HG02840 (cell line): ENCODE results near the gene PHYKPL.
"Not testable (repeated sequence)": the region's sequence is repeated elsewhere in the genome, so short reads cannot be mapped to it uniquely, and the experiment has no call there.

Experiments
- ATAC-seq: cut with Tn5 transposase; IDR thresholded peaks from one replicate; pipeline ENCODE4 v1.9.1; 2021; ENCODE audit warnings: mild to moderate bottlenecking, moderate library complexity, moderate number of reproducible peaks; ENCODE audit not compliant: unreplicated experiment, low FRiP score

Gene PHYKPL

DNA sequence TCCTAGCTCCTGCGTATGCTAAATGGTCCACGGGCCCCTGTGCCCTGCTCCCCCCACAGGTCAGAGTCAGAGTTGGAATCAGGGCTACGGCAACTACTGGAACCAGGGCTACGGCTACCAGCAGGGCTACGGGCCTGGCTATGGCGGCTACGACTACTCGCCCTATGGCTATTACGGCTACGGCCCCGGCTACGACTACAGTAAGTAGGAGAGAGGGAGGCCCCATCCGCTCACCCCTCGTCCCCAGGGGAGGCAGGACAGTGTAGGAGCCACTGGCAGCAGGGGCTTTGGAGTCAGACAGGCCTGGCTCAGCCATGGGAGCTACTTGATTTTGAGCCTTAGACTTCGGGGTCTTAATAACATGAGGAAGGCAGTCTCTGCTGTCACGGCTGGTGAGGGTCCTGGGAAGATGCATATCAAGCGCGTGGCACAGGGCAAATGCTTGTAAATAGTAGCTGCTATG, 22.5 kb downstream of the PHYKPL start:
- no peak for ATAC-seq

DNA sequence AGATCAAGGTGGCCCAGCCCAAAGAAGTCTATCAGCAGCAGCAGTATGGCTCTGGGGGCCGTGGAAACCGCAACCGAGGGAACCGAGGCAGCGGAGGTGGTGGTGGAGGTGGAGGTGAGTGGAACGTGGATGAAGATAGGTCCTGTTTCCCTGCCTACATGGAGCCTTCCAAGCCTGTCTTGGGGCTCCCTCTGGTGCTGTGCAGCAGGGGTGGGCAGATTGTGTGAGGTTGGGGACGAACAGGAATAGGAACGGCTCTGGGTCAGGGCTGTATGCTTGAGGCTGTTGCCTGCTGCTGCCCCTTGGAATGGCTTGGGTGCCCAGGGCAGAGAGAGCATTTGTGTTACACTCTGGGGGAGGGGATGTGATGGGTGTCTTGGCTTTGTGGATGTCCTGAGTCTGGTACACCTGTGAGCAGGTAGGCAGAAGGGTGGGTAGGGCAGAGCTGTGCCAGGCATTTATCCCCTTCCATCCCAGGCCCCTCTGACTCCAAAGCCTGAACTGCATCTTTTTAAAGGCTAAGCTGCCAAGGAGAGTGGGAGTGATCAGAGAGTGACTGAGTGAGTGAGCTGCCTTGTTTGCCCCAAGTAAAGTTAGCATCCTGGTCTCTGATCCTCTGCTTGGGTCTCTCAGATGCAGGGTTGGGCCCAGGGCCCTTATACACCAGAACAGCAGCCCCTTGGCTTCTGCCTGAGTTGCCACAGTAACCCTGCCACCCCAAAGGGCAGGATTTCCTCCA, 23.1 kb downstream of the PHYKPL start:
- no peak for ATAC-seq

DNA sequence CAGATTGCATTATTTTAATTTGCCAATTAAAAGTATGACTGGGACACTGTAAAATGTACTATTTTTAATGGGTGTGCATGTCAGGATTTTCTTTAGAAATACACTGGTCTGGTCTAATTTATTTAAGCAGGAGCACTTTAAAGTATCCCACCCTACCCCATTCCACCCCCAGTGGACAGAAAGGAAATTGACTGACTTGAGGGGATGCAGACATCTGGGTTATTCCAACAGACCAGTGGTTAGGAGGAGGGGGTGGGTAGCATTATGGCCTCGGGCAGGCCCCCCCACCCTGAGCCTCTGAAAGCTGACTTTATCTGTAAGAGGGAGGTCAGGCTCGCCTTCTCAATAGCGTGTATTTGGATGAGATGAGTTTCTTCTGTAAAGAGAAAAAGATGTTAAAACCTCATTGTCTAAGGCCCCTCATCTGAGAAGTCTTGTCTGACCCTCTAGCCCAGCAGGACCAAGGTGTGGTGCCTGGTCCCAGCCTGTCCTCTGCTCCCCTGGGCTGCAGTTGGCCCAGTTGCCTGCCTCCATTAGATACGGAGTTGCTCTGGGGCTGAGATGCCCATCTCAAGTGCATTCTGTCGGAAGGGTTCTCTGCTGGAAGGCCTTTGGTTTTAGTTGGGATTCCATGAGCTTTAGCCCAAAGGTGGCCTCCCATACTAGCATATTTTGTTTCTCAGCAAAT, 23.9 kb downstream of the PHYKPL start:
- no peak for ATAC-seq

DNA sequence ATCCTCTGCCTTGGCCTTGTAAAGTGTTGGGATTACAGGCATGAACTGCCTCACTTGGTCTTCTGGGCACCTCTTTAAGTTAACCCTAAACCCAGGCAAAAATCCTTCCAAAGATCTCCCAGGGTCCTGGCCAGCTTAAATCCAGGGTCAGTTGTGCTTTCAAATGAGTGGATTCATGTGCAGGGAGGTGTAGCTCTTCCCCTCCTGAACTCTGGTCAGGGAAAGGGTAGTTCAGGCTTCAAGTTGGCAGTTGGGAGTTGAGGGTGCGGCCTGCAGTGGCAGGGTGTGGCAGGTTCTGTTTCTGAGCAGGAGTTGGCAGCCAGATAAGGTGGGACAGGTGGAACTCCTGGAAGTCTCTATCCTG, 24.7 kb downstream of the PHYKPL start:
- no peak for ATAC-seq

DNA sequence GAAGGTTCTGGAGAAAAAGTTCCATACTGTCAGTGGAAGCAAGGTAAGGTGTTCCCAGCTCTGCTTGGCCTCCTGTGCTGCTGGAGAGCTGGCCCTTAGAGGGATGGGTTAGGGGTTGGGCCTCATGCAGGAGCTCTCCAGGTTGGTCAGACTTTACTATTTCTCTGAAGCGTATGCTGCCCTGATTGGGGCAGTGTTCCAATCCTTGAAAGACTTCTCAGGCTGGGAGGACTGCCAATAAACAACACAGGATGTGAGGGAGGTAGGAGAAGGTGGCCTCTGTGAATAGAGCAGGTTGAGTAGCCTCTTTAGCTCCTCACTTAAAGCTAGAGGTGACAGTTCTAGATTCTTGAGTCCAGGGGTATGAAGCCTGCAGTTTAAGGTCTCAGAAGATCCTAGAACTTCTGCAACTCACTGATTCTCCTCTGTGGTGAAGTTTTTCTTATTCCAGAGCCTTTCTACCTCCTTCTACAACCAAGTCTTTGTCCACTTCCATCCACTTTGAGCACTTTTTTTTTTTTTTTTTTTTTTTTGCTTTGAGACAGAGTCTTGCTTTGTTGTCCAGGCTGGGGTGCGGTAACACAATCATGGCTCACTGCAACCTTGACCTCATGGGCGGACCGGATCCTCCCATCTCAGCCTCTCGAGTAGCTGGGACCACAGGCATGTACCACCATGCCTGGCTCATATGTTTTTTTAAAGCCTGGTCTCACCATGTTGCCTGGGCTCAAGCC, 25.3 kb downstream of the PHYKPL start:
- ATAC-seq, result no peak

DNA sequence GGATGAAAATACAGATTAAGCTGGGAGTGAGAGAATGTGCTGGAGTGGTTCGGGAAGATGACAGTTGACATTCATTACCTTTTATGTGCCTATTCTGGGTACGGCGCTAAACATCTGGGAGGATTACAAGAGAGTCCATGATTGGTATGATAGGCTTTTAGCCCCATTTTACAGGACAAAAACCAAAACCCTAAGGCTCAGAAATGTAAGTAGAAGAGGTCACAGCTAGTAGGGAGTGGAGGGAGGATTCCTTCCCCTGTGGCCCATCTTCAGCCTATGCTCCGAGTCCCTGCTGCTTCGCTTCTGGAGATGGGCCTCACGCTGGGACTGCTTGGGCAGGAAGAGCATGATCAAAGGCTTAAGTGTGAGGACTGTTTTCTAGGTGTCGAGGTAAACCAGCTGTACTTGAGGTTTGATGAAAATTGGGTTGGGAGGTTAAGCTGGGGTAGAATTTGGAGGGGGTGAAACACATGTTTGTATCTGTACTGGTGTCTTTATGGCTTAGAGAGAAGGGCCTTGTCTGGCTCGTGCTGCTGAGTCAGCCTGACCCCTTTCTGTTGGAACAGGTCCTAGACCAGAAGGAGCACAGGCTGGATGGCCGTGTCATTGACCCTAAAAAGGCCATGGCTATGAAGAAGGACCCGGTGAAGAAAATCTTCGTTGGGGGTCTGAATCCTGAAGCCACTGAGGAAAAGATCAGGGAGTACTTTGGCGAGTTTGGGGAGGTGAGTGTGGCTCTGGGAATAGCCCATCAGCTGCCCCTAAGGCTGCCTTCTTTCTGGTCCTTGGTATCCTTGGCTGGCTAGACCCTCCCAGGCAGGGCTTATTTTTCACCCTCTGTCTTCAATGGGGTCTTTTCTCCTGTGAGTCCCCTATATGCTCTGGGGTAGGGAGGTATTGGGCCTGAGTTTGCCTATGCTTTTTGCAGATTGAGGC, 26.2 kb downstream of the PHYKPL start:
- no peak for ATAC-seq

DNA sequence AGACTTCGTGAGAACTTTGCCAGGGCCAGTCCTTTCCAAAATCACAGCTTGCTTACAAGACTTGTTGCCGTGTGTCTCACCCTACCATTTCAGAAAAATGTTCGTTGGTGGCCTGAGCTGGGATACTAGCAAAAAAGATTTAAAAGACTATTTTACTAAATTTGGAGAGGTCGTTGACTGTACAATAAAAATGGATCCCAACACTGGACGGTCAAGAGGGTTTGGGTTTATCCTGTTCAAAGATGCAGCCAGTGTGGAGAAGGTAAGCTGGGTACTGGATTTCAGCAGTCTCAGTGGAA, 26.9 kb downstream of the PHYKPL start:
- ATAC-seq, result no peak

DNA sequence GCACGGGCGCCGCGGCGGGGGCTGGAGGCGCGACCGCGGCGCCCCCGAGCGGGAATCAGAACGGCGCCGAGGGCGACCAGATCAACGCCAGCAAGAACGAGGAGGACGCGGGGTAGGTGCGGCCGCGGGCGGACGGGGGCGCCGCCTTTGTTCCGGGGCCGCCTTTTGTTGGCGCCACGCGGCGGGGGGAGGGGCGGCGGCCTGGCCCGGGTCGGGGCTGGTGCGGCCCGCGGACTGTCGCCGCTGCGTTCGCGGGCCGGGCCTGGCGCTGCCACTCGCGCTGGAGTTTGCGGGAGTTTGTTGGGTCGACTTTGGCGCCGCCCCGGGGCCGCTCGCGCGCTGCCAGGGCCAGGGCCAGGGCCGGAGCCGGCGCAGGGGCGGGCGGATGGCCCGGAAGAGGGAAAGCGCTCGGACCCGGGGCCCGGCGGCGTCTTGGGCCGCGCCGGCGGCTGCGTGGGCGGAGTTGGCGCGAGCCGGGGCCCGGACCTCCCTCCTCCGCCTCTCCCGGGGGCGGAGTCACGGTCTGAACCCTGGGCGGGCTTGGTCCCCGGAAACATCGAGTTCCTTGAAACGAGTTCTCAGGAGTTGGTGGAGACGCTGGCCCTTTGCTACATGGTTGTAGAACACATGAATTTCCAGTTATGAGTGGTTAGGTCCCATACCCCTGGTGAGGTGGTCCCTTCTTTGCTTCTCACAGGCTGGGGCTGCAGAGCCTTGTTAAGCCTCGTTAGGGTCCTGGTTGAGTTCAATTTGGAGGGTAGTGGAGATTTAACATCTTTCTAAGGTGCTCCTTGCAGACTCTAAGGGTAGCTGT, 27.5 kb downstream of the PHYKPL start:
- peak; percentile 54 for ATAC-seq

DNA sequence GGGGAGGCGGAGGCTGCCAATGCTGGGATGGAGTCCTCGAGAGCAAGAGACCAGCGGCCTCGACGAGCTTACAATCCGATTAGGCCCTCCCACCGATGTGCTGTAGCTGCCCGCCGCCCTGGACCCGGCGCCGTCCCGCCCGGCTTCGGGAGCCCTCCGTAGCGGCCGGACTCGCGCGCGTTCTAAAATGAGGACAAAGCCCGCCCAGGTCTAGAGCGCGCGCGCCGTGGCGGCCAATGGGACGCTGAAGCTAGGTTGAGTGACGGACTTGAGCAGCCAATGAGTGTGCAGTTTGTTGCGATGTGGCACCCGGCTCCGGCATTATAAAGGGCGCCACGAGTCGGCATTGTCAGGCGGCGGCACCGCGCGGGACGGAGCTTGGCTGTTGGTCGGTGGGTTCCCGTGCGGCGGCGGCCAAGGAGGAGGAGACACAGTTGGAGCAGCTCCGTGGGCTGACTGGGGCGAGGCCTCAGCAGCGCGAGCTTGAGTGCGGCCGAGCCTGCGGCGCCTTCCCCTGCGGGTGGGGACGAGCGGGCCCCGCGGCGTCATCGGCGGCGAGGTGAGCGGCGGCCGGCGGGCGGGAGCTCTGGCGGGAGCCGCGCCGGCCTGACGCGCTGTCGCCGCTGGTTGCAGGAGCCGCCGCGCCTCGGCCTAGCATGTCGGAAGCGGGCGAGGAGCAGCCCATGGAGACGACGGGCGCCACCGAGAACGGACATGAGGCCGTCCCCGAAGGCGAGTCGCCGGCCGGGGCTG, 28.2 kb downstream of the PHYKPL start, which contains the start of gene HNRNPAB:
Gene HNRNPAB, plus strand, starts transcription at position 352 of the 753 bp plus-strand sequence. Its CDS starts 305 bp downstream, at position 657.
- peak; percentile 85 for ATAC-seq

DNA sequence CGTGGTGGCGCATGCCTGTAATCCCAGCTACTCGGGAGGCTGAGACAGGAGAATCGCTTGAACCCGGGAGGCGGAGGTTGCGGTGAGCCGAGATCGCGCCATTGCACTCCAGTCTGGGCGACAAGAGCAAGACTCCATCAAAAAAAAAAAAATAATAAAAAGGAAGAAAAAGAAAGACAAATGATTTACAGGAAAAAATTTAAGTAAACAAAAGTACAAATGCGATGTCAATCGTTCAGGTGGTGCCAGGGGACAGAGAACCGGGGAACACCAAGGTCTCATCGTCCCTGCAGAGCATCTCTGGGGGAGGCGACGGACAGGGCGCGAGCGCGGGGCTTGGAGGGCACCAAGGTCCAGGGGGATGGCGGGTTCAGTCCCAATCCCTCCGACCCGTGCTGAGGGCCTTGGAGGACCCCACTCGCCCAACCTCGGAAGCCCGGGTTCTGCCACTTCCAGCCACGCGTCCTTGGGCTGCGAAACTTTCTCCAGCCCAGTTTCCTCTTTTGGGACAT, 28.9 kb downstream of the PHYKPL start:
- ATAC-seq, result no peak

DNA sequence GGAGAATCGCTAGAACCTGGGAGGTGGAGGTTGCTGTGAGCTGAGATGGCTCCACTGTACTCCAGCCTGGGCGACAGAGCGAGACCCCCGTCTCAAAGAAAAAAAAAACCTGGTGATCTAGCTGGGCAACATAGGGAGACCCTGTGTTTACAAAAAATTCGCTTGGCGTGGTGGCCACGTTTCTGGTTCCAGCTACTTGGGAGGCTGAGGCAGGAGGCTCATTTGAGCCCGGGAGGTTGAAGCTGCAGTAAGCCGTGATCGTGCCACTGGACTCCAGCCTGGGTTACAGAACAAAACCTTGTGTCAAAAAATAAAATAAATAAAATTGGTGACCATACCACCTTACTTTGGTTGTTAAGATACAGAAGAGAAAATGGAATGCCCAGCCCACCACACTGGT, 30.1 kb downstream of the PHYKPL start:
- ATAC-seq, result no peak

DNA sequence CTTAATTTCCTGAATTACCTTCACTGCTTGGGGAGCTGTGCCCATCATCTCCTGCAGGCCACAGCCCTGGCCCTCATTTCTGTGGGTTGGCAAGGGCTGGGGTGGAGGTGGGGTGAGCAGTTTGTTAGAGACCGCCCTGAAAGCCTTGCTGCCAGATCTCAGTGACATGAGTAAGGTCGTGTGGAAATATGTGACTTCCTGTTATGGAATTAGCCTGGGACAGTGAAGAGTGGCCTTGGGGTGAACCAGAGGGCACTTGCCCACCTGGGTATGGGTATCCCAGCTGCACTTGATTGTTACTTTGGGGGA, 30.7 kb downstream of the PHYKPL start:
- no peak for ATAC-seq

DNA sequence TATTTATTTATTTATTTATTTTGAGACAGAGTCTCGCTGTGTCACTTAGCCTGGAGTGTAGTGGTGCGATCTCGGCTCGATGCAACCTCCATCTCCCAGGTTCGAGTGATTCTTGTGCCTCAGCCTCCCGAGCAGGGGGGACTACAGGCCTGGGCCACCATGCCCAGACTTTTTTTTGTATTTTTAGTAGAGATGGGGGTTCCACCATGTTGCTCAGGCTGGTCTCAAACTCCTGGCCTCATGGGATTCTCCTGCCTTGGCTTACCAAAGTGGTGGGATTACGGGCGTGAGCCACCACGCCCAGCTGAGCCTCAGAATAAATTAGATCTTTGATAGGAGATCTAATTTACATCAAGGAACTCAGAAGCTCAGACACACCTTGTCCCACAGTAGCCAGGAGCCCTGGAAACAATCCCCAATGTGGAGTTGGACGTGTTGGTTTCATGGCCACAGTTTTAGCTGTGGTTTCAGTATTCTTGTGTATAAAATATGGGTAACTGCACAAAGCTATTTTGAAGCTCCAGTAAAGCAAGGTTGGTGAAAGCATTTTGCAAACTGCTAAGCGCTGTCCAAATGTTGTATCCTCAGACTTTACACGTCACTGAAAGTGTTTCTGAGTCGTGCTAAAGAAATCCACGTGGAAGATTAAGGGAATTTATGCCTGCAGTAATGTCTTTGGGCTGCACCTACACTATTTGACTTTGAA, 31.2 kb downstream of the PHYKPL start:
- no peak for ATAC-seq

DNA sequence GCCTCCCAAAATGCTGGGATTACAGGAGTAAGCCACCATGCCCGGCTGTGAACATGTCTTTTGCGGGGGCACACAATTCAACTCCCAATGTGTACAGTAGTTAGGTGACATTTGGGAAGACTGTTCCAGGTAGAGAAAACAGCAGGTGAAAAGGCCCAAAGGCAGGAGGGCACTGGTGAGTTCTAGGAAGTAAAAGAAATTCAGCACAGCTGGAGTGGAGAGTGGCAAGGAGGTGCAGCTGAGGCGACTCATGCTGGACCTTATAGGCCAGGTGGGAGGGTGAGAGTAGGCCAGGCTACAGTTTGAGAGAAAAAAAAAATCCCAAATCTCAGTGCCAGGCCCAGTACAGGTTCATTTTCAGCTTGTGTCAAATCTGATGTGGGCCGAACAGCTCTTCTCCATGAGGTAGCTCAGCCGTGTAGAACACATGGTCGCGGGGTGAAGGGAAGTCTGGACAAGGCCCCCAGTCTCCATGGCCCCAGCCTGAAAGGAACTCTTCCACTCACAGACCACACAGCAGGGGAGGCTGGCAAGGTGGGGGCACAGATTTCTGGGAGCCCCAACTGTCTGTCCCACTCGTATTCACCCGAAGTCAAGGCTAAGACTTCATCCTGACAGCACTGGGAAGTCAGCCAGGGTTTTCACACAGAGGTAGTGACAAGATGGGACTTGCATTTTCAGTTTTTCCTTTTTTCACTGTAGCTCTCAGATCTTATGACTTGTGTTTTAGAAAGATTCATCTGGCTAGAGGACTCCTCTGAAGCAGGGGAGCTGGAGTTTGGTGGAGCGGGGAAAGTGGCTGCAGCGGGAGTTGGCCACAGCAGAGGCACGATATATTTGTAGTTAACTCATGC, 32.8 kb downstream of the PHYKPL start:
- no peak for ATAC-seq

DNA sequence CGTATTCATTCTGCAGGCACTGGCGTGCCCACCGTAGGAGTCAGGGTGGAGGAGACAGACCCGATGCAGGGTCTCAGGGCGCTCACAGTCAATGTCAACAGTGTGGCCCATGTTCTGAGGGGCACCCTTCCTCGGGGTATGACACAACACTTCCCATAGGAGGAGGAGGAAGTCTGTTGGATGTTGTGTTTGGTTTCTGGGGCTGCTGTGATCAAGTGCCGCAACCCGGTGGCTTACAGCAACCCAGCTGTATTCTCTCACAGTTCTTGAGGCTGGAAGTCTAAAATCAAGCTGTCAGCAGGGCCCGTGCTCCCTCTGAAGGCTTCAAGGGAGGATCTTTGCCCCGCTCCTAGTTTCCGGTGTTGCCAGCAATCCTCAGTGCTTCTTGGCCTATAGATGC, 33.9 kb downstream of the PHYKPL start:
- no peak for ATAC-seq

DNA sequence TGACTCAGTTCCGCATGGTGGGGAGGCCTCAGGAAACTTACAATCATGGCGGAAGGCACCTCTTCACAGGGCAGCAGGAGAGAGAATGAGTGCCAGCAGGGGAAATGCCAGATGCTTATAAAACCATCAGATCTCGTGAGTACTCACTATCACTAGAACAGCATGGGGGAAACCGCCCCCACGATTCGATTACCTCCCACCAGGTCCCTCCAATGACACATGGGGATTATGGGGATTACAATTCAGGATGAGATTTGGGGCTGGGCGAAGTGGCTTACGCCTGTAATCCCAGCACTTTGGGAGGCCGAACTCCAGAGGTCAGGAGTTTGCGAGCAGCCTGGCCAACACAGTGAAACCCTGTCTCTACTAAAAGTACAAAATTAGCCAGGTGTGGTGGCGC, 34.5 kb downstream of the PHYKPL start:
- not testable (repeated sequence) for ATAC-seq

DNA sequence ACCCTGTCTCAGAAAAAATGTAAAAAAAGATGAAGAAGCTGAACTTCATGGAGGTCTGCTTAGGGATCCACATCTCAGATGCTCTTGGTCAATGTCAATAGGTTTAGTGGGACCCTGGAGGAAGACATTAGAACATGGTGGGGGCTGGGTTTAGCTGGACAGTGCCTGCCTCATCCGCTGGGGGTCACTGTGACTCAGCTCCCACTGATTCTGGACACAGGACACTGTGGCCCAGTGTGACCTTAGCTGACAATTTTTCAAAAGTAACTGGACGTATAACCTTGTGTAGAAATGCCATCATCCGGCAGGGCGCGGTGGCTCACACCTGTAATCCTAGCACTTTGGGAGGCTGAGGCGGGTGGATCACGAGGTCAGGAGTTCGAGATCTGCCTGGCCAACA, 35.6 kb downstream of the PHYKPL start:
- no peak for ATAC-seq
